SK-N-SH (cell line): ENCODE results near the gene SH3TC1. TPM values are rescaled to one million over a fixed set of nuclear protein-coding genes. Genes with fewer than 3 reads are reported as not detected.
A peak's percentile ranks its signal among the peaks of the same experiment; 100 is the strongest.

ENCODE experiments used
- CTCF ChIA-PET: fragments of 300-600, 350-600 bp; formaldehyde crosslinking; extraction: SDS; loops from one replicate; lab custom pipeline; 2021; lab: Yijun Ruan, JAX
- POLR2A ChIA-PET: fragments of 350-600 bp; sonication (Branson Sonifier 250); formaldehyde crosslinking; extraction: SDS; loops from one replicate; lab custom pipeline; 2020; ENCODE audit warnings: antibody characterized with exemption, inconsistent platforms; lab: Yijun Ruan, JAX
- DNase-seq: peaks from one replicate; pipeline ENCODE4 v3.0.0; 2012
- H2AFZ ChIP-seq: fragments of 200-600 bp; sonication (generic); 2 replicates; pipeline ENCODE4 v1.8.1; 2016; ENCODE audit warnings: antibody characterized with exemption, mild to moderate bottlenecking, low read depth
- H3F3A ChIP-seq: fragments of 200-600 bp; sonication (generic); replicated peaks from 2 replicates; pipeline ENCODE3; 2016; ENCODE audit warnings: antibody characterized with exemption, mild to moderate bottlenecking; ENCODE audit not compliant: insufficient read depth
- H3K27ac ChIP-seq, 2 experiments: fragments of 200-500 bp in 1 of 2; fragments of 200-600 bp in 1 of 2; sonication (Bioruptor generic) in 1 of 2; sonication (generic), shearing (Covaris generic) in 1 of 2; 2 replicates each; pipeline versions ENCODE4 v1.5.1 to v1.6.1; 2014 to 2016; ENCODE audit warnings: low read depth in 2 of 2, inconsistent platforms in 1 of 2, low read length in 1 of 2, mild to moderate bottlenecking in 1 of 2, mixed read lengths in 1 of 2
- H3K27me3 ChIP-seq: fragments of 200-600 bp; sonication (generic), shearing (Covaris generic); 2 replicates; pipeline ENCODE4 v1.6.1; 2016; ENCODE audit warnings: mixed run types; ENCODE audit not compliant: insufficient read depth
- H3K36me3 ChIP-seq, 2 experiments: fragments of 200-500 bp in 1 of 2; fragments of 200-600 bp in 1 of 2; sonication (Bioruptor generic) in 1 of 2; sonication (generic) in 1 of 2; replicated peaks in 1 of 2; 2 replicates each; pipeline versions ENCODE3 to v1.5.1; 2014 to 2016; ENCODE audit warnings: low read length in 1 of 2, mild to moderate bottlenecking in 1 of 2; ENCODE audit not compliant: insufficient read depth in 2 of 2, control insufficient read depth in 1 of 2
- H3K4me1 ChIP-seq, 2 experiments: fragments of 200-500 bp in 1 of 2; fragments of 200-600 bp in 1 of 2; sonication (Bioruptor generic) in 1 of 2; sonication (generic), shearing (Covaris generic) in 1 of 2; 2 replicates each; pipeline versions ENCODE4 v1.5.1 to v1.6.1; 2014 to 2016; ENCODE audit warnings: low read depth in 1 of 2, low read length in 1 of 2, mixed run types in 1 of 2; ENCODE audit not compliant: insufficient read depth in 2 of 2, control insufficient read depth in 1 of 2
- H3K4me2 ChIP-seq: fragments of 200-600 bp; sonication (generic), shearing (Covaris generic); 2 replicates; pipeline ENCODE4 v1.6.1; 2017; ENCODE audit warnings: mixed run types
- H3K4me3 ChIP-seq, 2 experiments: fragments of 200-500 bp in 1 of 2; fragments of 200-600 bp in 1 of 2; sonication (Bioruptor generic) in 1 of 2; sonication (generic), shearing (Covaris generic) in 1 of 2; 2 replicates each; pipeline versions ENCODE4 v1.5.1 to v1.8.1; 2014 to 2016; ENCODE audit warnings: low read depth in 2 of 2, inconsistent platforms in 1 of 2, low read length in 1 of 2, mild to moderate bottlenecking in 1 of 2, mixed read lengths in 1 of 2, moderate library complexity in 1 of 2
- H3K79me2 ChIP-seq: fragments of 200-600 bp; sonication (generic); 2 replicates; pipeline ENCODE4 v1.8.1; 2017; ENCODE audit warnings: mild to moderate bottlenecking; ENCODE audit not compliant: insufficient read depth
- H3K9ac ChIP-seq: fragments of 200-600 bp; sonication (generic); 2 replicates; pipeline ENCODE4 v1.6.1; 2017; ENCODE audit warnings: mixed run types
- H3K9me2 ChIP-seq: fragments of 200-600 bp; sonication (generic); 2 replicates; pipeline ENCODE4 v1.6.1; 2017; ENCODE audit warnings: mixed run types
- H3K9me3 ChIP-seq: fragments of 200-600 bp; sonication (generic); 2 replicates; pipeline ENCODE4 v1.6.1; 2017; ENCODE audit warnings: mixed run types, mild to moderate bottlenecking, moderate library complexity
- H4K20me1 ChIP-seq: fragments of 200-600 bp; sonication (generic); 2 replicates; pipeline ENCODE4 v1.6.1; 2017; ENCODE audit warnings: mild to moderate bottlenecking, mixed run types; ENCODE audit not compliant: insufficient read depth
- CHD2 ChIP-seq: fragments of 150-350 bp; IDR thresholded peaks from 2 replicates; pipeline ENCODE4 v1.6.1; 2018; ENCODE audit warnings: low read length; ENCODE audit not compliant: partially characterized antibody
- FOSL2 ChIP-seq: IDR thresholded peaks from 2 replicates; pipeline ENCODE4 v1.4.0; 2012; ENCODE audit warnings: low read depth, mild to moderate bottlenecking, moderate library complexity, borderline replicate concordance
- FOXM1 ChIP-seq: IDR thresholded peaks from 2 replicates; pipeline ENCODE4 v1.4.0; 2012; ENCODE audit warnings: low read depth, mild to moderate bottlenecking
- JUND ChIP-seq: IDR thresholded peaks from 2 replicates; pipeline ENCODE4 v1.4.0; 2012
- NRF1 ChIP-seq: IDR thresholded peaks from 2 replicates; pipeline ENCODE4 v1.6.1; 2012; ENCODE audit warnings: low read depth, mild to moderate bottlenecking, low read length
- RAD21 ChIP-seq: IDR thresholded peaks from 2 replicates; pipeline ENCODE4 v1.6.1; 2012; ENCODE audit warnings: mild to moderate bottlenecking, low read length
- RFX5 ChIP-seq: IDR thresholded peaks from 2 replicates; pipeline ENCODE4 v1.6.1; 2012; ENCODE audit warnings: mild to moderate bottlenecking, improper control_type of control experiment, low read length
- RXRA ChIP-seq: IDR thresholded peaks from 2 replicates; pipeline ENCODE4 v1.4.0; 2012; ENCODE audit warnings: low read depth, mild to moderate bottlenecking, borderline replicate concordance
- SIN3A ChIP-seq: IDR thresholded peaks from 2 replicates; pipeline ENCODE4 v1.6.1; 2012; ENCODE audit warnings: low read depth, mild to moderate bottlenecking, low read length, moderate library complexity, borderline replicate concordance
- SMC3 ChIP-seq: IDR thresholded peaks from 2 replicates; pipeline ENCODE4 v1.6.1; 2012; ENCODE audit warnings: low read depth, low read length, improper control_type of control experiment
- TCF12 ChIP-seq: IDR thresholded peaks from 2 replicates; pipeline ENCODE4 v1.4.0; 2012
- TEAD4 ChIP-seq: IDR thresholded peaks from 2 replicates; pipeline ENCODE4 v1.4.0; 2012; ENCODE audit warnings: mild to moderate bottlenecking, borderline replicate concordance; ENCODE audit not compliant: insufficient read depth
- USF1 ChIP-seq: IDR thresholded peaks from 2 replicates; pipeline ENCODE4 v1.4.0; 2012; ENCODE audit warnings: low read depth, borderline replicate concordance
- YY1 ChIP-seq: IDR thresholded peaks from 2 replicates; pipeline ENCODE4 v1.4.0; 2012; ENCODE audit warnings: low read depth, mild to moderate bottlenecking
- WGBS: methylation state at CpG from one replicate; pipeline ENCODE4 v1.1.6; 2017; ENCODE audit warnings: low lambda C conversion rate; 5-methylcytosine and 5-hydroxymethylcytosine counted together
- polyA plus RNA-seq, 3 experiments: library from polyadenylated mRNA; depleted of rRNA; stranded (reverse); fragments of >200 nt; gene quantifications; 2 replicates each; pipeline ENCODE4 v1.2.3, GENCODE V29; 2012
- TF ChIP-seq, protein P1 (sequence below): fragments of 200-600 bp; sonication (generic); IDR thresholded peaks from 2 replicates; pipeline ENCODE4 v1.6.1; 2017; ENCODE audit warnings: antibody characterized with exemption, mild to moderate bottlenecking, moderate library complexity
- TF ChIP-seq, protein P2 (sequence below): fragments of 150-350 bp; IDR thresholded peaks from 2 replicates; pipeline ENCODE4 v1.6.1; 2016; ENCODE audit warnings: mild to moderate bottlenecking, low read depth, low read length

The SH3TC1 gene
- polyA plus RNA-seq, 1 of the 3 experiments (the other 2 are of a cell fraction): 2.7 TPM

DNA sequence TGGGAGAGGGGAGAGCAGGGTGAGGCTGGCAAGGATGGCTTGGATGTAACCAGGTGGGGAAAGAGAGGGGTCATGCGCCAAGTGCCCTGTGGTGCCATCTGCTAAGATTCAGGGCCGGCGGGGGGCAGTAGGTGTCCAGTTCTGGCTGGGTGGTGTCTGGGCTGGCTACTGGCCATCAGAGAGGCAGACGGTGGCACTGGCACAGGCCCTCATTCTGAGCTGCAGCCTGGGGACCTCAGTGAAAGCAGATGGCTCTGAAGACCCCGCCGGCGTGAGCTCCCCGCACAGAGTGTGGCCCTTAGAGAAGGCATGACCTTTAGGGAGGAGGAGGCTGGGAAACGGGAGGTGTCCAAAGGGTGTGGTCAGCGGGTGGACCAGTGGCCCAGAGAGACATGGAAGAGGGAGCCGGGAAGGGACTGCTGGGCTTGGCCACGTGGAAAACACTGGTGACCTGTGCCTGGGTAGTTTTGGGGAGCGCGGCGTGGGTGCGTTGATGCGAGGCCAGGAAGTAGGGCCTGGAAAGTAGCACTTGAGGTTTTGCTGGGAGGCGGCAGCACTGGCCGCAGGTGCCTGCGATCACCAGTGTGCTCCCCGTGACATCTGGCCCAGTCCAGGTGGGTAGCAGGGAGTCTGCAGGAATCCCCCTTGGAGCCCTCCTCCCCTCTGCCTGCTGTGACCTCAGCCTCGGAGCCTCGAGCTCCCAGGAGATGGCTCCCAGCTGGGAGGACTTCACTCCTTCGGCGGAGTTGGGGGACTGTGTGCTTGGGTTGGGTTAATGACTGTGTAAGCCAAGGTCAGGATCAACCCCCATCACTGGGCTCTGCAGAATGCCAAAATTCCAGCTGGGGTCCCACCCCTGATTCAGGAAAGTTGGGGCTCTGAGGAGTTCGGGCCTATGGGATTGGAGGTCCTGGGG, 9.3 kb upstream of the SH3TC1 start:
- no peak for TF ChIP-seq USF1
- peak; percentile 31; the same call in 1 of the 2 replicates for TF ChIP-seq SMC3
- TF ChIP-seq RAD21: peak; percentile 59
- TF ChIP-seq RFX5: no peak
- TF ChIP-seq NRF1: no peak
- Histone ChIP-seq H3K79me2 (no peaks in the 10 kb centered on the region), H3F3A (no peaks in the 10 kb centered on the region), H2AFZ (no peak overlapping the region), H3K9me2 (no peaks in the 10 kb centered on the region), H3K27me3 (no peaks in the 10 kb centered on the region; the same call in 1 of the 2 replicates), H3K27ac (no peak overlapping the region), H3K4me3 (no peak overlapping the region), H3K36me3 (no peaks in the 10 kb centered on the region), H3K9ac (no peak overlapping the region), H3K4me1 (peaks cover 0 to 32% of the 10 kb centered on the region in 2 experiments; a peak in 1 of 4 replicates), H4K20me1 (no peaks in the 10 kb centered on the region), H3K4me2 (no peak overlapping the region), H3K9me3 (no peaks in the 10 kb centered on the region)
- 85% methylated on average over 18 of the region's 26 CpGs for WGBS
- DNase-seq: peak; percentile 74
- POLR2A ChIA-PET: interaction anchor here (0.6 kb wide), 1 partner anchor 18 kb away, joined by 3 read pairs; no protein-coding TSS in a partner anchor
- CTCF ChIA-PET: interaction anchor here (0.7 to 5.8 kb wide), 9 partner anchors 9 to 221 kb away, joined by 3 to 58 read pairs (median 3); partner anchors contain the start of gene SH3TC1

GRCh38 chr4:8191136-8191747, 7.8 kb upstream of the SH3TC1 start:
- Histone ChIP-seq H3K27ac (no peak overlapping the region), H3K36me3 (no peaks in the 10 kb centered on the region)
- CTCF ChIA-PET: interaction anchor here (0.8 to 5.8 kb wide), 7 partner anchors 8 to 212 kb away, joined by 3 to 58 read pairs (median 4); partner anchors contain the start of gene SH3TC1

More at GRCh38 chr4:8191136-8191747, 7.8 kb upstream of the SH3TC1 start:
- Histone ChIP-seq H3K4me3 (no peak overlapping the region), H3K4me2 (no peak overlapping the region), H3K79me2 (no peaks in the 10 kb centered on the region), H3K27me3 (no peaks in the 10 kb centered on the region; the same call in 1 of the 2 replicates), H3K9ac (no peak overlapping the region), H2AFZ (no peak overlapping the region; the same call in 1 of the 2 replicates), H3F3A (no peaks in the 10 kb centered on the region), H3K4me1 (peaks cover 0 to 25% of the 10 kb centered on the region in 2 experiments; a peak in 1 of 4 replicates)
- 69% methylated on average over 15 of the region's 23 CpGs for WGBS
- POLR2A ChIA-PET: no interaction called here
- no peak for TF ChIP-seq TEAD4
- no peak for TF ChIP-seq YY1
- TF ChIP-seq RXRA: no peak
- no peak for TF ChIP-seq TCF12
- TF ChIP-seq CHD2: no peak
- TF ChIP-seq FOXM1: no peak
- TF ChIP-seq FOSL2: no peak
- no peak for TF ChIP-seq SIN3A
- TF ChIP-seq JUND: no peak; the same call in 1 of the 2 replicates
- no peak for TF ChIP-seq USF1
- TF ChIP-seq, protein P1, sequence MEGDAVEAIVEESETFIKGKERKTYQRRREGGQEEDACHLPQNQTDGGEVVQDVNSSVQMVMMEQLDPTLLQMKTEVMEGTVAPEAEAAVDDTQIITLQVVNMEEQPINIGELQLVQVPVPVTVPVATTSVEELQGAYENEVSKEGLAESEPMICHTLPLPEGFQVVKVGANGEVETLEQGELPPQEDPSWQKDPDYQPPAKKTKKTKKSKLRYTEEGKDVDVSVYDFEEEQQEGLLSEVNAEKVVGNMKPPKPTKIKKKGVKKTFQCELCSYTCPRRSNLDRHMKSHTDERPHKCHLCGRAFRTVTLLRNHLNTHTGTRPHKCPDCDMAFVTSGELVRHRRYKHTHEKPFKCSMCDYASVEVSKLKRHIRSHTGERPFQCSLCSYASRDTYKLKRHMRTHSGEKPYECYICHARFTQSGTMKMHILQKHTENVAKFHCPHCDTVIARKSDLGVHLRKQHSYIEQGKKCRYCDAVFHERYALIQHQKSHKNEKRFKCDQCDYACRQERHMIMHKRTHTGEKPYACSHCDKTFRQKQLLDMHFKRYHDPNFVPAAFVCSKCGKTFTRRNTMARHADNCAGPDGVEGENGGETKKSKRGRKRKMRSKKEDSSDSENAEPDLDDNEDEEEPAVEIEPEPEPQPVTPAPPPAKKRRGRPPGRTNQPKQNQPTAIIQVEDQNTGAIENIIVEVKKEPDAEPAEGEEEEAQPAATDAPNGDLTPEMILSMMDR: no peak
- TF ChIP-seq, protein P2, sequence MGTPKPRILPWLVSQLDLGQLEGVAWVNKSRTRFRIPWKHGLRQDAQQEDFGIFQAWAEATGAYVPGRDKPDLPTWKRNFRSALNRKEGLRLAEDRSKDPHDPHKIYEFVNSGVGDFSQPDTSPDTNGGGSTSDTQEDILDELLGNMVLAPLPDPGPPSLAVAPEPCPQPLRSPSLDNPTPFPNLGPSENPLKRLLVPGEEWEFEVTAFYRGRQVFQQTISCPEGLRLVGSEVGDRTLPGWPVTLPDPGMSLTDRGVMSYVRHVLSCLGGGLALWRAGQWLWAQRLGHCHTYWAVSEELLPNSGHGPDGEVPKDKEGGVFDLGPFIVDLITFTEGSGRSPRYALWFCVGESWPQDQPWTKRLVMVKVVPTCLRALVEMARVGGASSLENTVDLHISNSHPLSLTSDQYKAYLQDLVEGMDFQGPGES: no peak
- TF ChIP-seq, all 33 proteins: peak for 0
- Histone ChIP-seq H3K9me2 (no peaks in the 10 kb centered on the region), H4K20me1 (no peaks in the 10 kb centered on the region), H3K9me3 (no peaks in the 10 kb centered on the region)
- DNase-seq: no peak
